IPS-18c (cell line): ENCODE results near the gene SRPK2.

Source experiments
- H3K4me3 ChIP-seq: 2 replicates; pipeline ENCODE4 v1.7.0; 2013; ENCODE audit warnings: low read depth, mild to moderate bottlenecking, low read length, moderate library complexity; ENCODE audit not compliant: insufficient read depth
- H3K9me3 ChIP-seq: one replicate; pipeline ENCODE4 v1.6.1; 2013; ENCODE audit warnings: mild to moderate bottlenecking, low read length, moderate library complexity; ENCODE audit not compliant: control insufficient read depth, insufficient read depth

SRPK2 gene

DNA sequence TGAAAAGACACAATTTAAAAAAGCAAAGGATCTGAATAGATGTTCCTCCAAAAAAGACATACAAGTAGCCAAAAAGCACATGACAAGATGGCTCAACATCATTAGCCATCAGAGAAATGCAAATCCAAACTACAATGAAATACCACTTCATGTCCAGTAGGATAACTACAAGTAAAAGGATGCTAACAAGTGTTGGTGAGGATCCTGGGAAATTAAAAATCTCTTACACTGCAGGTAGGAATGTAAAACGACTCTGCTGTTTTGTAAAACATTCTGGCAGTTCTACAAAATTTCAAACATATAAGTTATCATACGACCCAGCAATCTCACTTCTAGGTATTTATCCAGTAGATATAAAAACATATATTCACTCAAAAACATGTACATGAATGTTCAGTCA lies 161.3 kb downstream of the SRPK2 start:
- H3K9me3 ChIP-seq = no peaks in the 10 kb centered on the region
- H3K4me3 ChIP-seq = no peak overlapping the region

DNA sequence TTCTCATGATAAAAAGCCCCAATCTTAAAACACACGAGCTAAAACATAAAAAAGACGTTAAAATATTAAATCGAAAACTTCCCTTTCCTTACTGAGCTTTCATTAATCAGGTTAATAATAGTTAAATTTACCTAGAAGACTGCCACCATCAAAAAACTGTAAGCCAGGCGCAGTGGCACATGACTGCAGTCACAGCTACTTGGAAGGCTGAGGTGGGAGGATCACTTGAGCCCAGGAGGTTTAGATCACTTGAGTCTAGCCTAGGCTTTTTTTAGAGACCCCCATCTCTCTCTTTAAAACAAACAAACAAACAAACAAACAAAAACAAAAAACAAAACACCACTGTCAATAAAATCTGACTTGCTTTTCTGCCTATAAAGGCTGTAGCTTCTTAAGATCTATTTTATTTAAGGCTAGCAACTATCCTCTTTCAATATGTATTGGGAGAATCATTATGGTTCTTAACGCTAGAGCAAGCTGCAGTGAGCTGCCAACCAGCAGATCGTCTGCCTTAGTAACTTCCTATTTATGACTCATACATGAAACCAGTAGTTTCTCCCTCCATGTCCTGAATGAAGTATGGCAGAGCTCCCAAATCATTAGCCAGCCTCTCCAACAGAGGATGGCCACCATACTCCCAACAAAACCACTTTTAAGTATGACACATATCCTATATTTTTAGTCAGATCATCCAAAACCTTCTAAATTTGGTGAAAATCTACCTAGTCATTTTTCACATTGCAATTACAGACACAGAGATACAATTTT lies 163.7 kb downstream of the SRPK2 start:
- H3K9me3 ChIP-seq = no peaks in the 10 kb centered on the region
- no peak overlapping the region for H3K4me3 ChIP-seq

DNA sequence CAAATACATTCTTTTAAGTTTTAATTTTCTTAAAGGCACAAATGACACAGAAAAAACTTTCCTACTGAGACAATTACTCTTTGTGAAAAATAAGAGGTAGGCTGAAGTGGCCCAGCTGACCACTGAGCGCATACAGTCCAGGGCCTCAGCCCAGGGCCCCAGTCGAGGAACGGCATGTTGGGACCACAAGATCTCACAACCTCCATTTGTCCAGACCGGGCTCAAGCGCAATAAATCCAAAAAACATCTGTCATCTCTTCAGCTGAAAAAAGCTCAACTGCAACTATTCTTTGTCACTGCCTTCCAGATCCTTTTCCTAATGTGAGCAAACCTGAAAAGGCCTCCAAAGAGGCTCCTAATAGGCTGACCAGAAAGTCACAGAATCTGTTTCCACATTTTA lies 165.8 kb downstream of the SRPK2 start:
- H3K4me3 ChIP-seq = no peak overlapping the region
- H3K9me3 ChIP-seq = no peaks in the 10 kb centered on the region

DNA sequence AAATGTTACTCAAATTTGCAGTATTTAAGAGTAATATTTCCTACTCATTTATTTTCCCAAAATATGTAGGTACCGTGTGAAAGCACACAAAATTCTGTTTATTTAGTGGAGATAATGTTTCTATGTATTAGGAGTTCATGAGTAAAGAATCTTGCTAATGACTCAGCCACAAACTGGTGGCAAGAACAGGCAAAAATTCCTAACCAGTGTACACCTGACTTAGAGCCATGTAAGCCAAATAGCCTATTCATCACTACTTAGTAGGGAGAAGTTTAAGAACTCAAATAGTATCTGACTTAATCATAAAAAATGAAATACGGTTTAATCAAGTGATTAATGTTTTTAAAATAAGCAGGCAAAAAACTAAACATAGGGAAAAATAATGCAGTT lies 169.0 kb downstream of the SRPK2 start:
- Histone ChIP-seq H3K9me3 (no peaks in the 10 kb centered on the region), H3K4me3 (no peak overlapping the region)

DNA sequence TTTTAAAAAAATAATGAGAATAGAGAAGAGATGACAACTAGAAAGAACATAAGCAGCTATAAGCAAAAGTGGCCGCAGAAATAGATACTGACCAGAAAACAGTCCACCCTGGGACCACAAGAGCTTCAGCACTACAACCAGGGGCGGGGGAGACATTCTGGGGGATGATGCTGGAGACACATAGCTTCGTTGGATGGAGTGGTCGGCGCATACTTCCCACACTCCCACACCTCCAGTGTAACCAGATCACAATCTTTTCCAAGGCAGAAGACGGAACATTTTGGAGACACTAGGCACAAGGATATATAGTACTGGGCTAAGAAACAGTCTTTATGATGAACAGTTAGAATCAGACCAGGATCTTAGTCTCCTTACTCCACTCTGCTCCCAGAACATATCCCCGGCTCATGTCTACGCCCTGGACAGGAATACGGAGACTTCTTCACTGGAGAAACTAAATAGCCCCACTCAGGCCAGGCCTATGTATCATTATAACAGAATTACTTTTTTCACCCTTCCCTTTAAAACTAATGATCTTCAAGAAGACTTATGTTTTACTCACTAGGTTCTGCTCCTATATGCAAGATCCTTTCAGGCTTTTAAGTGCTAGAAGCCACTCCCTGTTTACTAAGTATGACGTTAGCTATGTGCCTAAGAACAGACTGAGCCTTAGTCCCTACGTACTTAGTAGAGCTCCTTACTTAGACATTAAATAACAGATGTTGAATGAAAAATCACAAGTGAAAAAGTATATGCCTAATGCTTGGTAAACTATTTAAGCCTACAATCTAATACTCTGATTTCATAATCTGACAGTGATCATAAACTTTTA lies 169.6 kb downstream of the SRPK2 start:
- no peaks in the 10 kb centered on the region for H3K9me3 ChIP-seq
- no peak overlapping the region for H3K4me3 ChIP-seq

DNA sequence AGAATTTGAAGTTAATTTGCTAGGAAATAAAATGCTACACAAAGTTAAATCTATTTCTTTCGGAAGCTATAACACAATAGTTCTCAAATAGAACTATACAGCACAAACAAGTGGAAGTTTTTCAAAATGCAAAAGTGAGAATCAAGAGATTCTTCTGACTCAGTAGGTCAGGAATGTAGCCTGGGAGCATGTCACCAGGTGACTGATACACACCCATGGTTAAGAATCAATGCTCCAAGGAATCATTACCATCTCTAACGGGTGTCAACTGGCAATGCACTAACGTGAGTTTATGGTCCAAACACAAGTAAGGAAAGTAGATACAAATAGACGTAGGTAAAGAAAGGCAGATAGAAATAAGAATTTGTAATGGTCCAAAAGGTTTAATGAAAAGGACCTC lies 170.5 kb downstream of the SRPK2 start:
- no peak overlapping the region for H3K4me3 ChIP-seq
- H3K9me3 ChIP-seq = no peaks in the 10 kb centered on the region

DNA sequence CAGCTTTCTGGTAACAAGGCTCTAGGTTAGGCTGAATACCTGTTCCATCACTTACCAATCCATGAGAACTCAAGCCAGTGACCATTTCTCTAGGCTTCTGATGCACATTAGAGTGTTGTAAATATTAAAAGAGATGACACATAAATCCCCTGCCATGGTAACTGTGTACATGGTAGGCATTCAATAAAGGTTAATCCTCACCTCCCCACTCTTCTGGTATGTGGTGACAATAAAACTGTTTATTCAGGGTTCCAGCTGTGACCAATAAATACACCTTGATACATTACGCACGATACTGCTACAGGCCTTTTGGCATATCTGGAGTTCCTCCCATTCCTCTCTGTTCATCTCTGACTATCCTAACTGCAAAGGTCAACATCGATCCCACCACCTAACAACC lies 171.9 kb downstream of the SRPK2 start:
- no peak overlapping the region for H3K4me3 ChIP-seq

DNA sequence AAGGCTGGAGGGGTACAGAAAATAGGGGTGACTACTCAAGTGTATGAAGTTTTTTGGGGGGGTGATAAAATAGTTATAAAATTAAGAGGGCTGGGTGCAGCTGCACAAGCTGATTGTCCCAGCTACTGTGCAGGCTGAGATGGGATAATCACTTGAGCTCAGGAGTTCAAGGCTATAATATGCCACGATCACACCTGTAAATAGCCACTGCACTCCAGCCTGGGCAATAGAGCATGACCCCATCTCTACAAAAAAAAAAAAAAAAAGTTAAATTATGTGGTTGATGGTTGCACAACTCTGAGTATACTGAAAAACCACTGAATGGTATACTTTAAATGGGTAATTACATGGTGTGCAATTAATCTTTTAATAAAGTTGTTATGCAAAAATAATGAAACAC lies 172.9 kb downstream of the SRPK2 start:
- H3K4me3 ChIP-seq = no peak overlapping the region
- no peaks in the 10 kb centered on the region for H3K9me3 ChIP-seq

More for the DNA sequence above, 171.9 kb downstream of the SRPK2 start:
- H3K9me3 ChIP-seq = no peaks in the 10 kb centered on the region

DNA sequence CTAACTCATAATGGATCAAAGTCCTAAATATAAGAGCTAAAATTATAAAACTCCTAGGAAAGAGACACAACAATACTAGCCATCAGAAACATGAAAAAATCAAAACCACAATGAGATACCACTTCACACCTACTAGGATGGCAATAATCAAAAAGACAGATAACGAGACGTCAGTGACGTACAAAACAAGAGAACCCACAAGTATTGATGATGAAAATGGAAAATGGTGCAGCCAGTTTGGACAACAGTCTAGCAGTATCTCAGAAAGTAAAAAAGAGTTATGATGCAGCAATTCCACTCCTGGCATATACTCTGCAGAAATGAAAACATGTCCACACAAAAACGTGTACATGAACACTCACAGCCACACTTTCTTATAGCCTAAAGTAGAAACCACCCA lies 173.5 kb downstream of the SRPK2 start:
- no peaks in the 10 kb centered on the region for H3K9me3 ChIP-seq

DNA sequence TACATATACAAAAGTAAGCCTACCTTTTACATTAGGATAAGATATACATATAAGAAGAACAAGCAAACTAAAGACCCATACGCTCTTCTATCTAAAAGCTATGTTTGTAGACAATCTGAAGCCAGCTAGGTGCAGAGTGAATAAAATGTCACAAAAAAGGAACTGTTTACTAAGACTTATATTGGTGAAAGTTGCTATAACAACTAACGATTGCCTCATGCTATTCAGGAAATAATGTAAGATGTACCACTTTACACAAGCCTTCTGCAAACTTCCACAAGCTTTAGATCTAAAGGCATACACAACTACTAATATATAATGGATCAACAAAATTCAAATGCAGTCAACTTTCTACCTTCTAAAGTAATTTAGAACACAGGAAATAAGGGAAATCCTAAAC lies 175.1 kb downstream of the SRPK2 start:
- H3K9me3 ChIP-seq = no peaks in the 10 kb centered on the region
- H3K4me3 ChIP-seq = no peak overlapping the region

More for the DNA sequence above, 173.5 kb downstream of the SRPK2 start:
- no peak overlapping the region for H3K4me3 ChIP-seq

DNA sequence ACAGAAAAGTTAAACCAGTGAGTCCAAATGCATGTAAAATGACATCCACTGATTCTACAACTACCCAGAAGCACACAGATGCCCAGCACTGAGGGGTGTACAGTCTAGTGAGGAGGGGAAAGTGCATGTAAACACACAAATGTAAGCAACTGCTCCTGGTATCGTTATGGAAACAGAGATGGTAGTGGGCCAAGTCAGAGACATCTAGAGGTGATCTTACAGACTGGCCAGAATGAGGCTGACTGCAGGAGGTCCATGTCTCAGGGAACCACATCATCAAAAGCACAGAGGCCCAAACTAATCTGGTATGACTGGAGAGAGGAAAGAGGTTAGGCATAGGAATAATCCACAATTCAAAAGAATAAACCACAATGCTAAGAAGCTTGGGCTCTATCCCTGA lies 176.5 kb downstream of the SRPK2 start:
- H3K4me3 ChIP-seq = no peak overlapping the region
- no peaks in the 10 kb centered on the region for H3K9me3 ChIP-seq

DNA sequence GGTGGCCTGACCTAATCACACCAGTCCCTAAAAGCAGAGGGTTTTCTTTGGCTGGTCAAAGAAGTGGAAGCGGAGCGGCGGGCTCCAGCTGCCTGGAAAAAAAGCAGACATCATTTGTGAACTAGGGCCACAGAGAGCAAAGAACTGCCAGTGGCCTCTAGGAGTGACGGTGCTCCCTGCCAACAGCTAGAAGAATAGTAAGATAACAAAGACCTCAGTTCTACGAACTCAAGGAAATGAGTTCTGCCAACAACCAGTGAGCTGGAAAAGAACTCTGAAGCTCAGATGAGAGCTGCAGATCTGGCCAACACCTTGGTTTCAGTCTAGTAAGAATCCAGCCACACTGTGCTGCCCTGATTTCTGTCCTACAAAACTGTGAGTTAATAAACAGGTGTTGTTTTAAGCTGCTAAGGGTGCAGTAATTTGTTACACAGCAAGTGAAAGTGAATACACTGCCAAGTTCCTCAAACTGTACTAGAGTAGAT lies 178.0 kb downstream of the SRPK2 start:
- Histone ChIP-seq H3K9me3 (no peaks in the 10 kb centered on the region), H3K4me3 (no peak overlapping the region)

DNA sequence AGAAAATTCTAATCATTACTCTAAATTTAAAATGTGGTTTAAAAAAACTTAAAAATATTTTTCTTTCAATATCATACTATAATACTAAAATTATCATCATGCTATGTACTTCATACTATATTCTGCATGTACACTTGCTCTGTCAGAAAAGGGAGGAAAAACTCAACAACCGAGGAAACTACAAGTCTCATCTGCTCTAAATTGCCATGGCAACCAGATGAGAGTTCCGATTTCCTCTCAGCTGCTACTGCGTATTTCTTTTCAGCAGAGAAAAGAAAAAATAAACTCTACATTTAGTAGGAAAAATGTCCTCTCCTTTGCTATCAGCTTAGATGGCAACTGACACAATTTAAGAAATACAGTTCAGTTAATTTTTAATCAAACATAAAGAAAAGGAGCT lies 178.9 kb downstream of the SRPK2 start:
- H3K4me3 ChIP-seq = no peak overlapping the region

DNA sequence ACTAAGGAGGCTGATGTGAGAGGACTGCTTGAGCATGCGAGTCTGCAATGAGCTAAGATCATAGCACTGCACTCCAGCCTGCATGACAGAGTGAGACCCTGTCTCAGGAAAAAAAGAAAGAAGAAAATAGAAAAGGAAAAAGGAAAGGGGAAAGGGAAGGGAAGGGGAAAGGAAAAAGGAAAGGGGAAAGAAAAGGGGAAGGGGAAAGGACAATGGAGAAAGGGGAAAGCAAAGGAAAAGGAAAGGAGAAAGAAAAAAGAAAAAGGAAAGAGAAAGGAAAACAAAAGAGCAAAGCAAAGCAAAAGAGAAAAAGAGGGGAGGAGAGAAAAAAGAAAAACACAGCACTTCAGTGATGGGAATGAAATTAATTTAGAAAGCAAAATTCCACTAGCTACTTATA lies 179.3 kb downstream of the SRPK2 start:
- Histone ChIP-seq H3K9me3 (no peaks in the 10 kb centered on the region), H3K4me3 (no peak overlapping the region)

More for the DNA sequence above, 178.9 kb downstream of the SRPK2 start:
- no peaks in the 10 kb centered on the region for H3K9me3 ChIP-seq

DNA sequence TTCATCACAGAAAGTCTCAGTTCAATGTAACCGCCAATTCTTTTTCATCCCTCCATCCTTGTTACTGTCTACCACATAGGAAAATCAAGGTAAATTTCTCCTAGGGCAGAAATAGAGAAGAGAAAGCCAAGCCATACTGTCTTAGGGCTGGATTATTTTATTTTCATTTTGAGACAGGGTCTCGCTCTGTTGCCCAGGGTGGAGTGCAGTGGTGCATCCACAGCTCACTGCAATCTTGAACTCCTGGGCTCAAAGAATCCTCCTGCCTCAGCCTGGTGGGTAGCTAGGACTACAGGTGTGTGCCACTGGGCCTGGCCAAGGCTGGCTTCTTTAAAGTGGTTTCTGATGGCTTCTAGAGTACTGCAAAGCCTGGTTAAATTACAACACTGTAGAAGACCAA lies 181.7 kb downstream of the SRPK2 start:
- Histone ChIP-seq H3K4me3 (no peak overlapping the region), H3K9me3 (no peaks in the 10 kb centered on the region)

DNA sequence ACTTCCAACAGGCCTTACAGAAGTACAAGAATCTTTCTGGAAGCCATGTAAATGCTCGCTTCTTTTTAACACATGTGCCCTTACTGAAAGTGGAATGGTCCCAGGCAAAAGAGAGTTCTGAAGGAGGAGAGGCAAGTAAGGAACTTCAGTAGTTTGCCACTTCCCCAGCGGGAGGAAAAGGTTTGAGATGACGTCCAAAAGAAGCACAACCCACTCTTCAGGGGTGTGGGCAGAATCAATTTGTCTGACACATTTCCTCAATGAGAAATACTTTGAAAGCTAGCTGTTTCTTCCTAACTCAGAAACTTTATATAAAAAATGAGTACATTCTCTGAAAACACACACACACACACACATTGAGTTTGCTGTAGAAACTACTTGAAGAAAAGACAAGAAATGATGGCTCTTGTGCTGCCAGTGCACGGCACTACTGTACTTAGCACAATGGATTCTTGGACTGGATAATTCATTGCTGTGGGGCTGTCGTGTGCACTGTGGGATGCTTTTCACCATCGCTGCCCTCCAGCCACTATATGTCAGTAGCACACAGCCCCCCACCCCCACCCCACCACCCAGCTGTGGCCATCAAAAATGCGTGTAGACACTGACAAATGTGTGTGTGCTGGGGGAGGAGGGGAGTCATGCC lies 183.0 kb downstream of the SRPK2 start:
- no peaks in the 10 kb centered on the region for H3K9me3 ChIP-seq
- no peak overlapping the region for H3K4me3 ChIP-seq

DNA sequence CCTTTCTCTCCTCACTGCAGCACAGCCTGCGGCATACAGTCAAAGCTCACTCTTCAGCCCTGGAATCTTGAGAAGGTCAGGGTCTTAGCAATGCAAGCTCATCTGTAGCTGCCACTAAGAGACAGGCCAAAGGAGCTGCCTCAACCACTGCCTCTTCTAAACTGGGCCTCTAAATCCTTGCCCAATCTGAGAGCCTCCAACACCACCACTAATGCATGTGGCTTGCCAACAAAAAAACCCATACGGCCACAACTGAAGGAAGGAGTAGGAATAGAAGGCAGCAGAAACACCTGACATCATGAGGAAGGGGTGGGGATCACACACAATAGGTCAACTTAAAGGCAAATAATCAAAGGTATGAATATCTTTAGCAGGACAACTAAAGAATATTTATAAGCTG lies 183.8 kb downstream of the SRPK2 start:
- Histone ChIP-seq H3K9me3 (no peaks in the 10 kb centered on the region), H3K4me3 (no peak overlapping the region)

DNA sequence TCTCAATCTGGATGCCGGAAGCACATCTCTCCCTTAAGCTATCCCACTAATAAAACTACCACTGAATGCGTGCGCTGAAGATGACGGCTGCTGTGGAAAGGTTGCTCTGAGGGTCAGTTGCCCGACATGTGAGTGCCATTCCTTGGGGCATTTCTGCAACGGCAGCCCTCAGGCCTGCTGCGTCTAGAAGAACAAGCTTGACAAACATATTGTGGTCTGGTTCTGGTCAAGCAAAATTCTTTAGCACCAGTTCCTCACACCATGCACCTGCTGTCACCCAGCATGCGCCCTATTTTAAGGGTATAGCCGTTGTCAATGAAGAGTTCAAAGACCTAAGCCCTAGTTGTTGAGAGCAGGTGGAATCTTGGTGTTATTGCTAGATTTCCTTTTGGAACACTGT lies 184.2 kb downstream of the SRPK2 start:
- Histone ChIP-seq H3K4me3 (no peak overlapping the region), H3K9me3 (no peaks in the 10 kb centered on the region)
